Left colon (tissue), 2 donors: ENCODE results near the gene KYAT1. TPM values are rescaled to one million over a fixed set of nuclear protein-coding genes. Genes with fewer than 3 reads are reported as not detected.

ENCODE experiments used
- ATAC-seq: fragments of 200-7000 bp; cut with Tn5 transposase; one replicate; pipeline ENCODE4 v1.9.1; 2020; ENCODE audit warnings: mild to moderate bottlenecking, moderate library complexity
- DNase-seq, 2 donors: peaks; one replicate each; pipeline ENCODE4 v3.0.0-alpha.2; 2020
- intact Hi-C, 2 donors: fragments of 100-400 bp; cut with DNase I in 1 of 2; cut with micrococcal nuclease in 1 of 2; formaldehyde crosslinking; loops; one replicate each; pipeline versions ENCODE4 v1.11.2 to v1.14.0; 2022; cut with DNase I, micrococcal nuclease
- long read RNA-seq: library from polyadenylated mRNA; unstranded; transcript quantifications from one replicate; pipeline ENCODE4 v2.0.0, GENCODE V29; 2021
- total RNA-seq, 2 donors: library from RNA; stranded (reverse); fragmentation: NEBNext Ultra II Directional; extraction: Animal tissue kit (Norgen Biotek cat#: 25700); gene quantifications; one replicate each; pipeline ENCODE4 v1.2.1, GENCODE V29; 2021
- donor health status: DM: no; HTN: no; CAD: no.
- donor health status: DM: yes; HTN: yes; CAD: no.

Gene KYAT1
- 1 to 10 TPM; 2.1 TPM for total RNA-seq
- long read RNA-seq, partial matches to known transcripts = 0 of 5 reads
- long read RNA-seq, other reads (novel, unspliced or antisense) = 1 of 5 reads

DNA sequence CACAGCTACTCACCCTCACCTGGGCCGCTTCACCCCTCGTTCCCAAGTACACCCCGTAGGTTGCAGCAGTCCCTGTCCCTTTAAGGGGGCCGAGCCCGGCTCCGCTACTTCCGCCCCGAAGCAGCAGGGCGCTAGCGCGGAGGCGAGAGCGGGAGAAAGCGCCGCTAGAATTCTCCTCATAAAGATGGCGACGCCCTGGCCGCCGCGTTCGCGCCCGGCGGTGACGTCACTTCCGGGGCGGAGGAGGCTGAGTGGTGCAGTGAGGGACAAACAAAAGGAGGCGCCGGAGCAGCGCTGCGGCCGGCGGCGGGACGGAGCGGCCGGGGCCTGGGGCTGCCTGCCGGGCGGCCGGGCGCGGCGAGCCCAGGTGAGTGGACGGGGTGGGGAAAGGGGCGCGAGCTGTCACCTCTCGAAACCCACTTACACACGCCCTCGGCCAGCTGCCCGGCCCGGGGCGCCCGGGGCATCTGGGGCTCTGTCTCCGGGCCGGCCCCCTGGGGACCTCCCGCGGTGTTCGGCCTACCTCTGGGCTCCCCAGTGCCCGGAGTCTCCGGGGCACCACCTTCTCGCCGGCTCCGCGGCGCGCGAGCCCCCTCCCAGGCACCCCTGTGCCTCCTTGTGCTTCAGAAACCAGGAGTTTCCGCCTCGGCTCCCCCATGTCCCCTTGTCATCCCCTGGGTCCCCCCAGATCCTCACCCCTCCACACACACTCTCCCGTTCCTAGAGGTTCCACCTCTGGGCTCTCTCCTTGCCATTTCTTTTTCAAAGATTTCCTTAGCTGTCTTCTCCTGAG lies at the start of gene KYAT1, which contains the start of gene LRRC8A:
TSS of gene KYAT1 (minus strand) at position 67 of the 793 bp plus-strand sequence. CDS start 36,545 bp downstream, outside the sequence.
TSS of gene LRRC8A (plus strand) at position 250 of the 793 bp plus-strand sequence. CDS start 25,032 bp downstream, outside the sequence.
- ATAC-seq = peak; percentile 89
- intact Hi-C loops = no loop called here
- peak; percentile 96 to 98 for DNase-seq

DNA sequence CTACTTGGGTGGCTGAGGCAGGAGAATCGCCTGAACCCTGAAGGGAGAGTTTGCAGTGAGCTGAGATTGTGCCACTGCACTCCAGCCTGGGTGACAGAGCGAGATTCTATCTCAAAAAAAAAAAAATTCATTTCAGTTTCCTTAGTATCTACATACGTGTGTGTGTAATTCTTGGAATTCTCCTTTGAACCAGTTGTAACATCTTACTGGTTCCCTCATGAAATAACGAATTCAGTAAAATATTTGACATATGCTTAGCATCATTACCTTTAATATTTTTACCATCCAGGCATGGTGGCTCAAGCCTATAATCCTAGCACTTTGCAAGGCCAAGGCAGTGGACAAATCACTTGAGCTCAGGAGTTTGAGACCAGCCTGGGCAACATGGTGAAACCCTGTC lies 47.8 kb upstream of the KYAT1 start:
- ATAC-seq (no peak), DNase-seq (no peak)
- intact Hi-C loops = loop anchor here (2.0 to 10.0 kb wide), 2 partner anchors 65 to 67 kb away; no protein-coding TSS in a partner anchor

DNA sequence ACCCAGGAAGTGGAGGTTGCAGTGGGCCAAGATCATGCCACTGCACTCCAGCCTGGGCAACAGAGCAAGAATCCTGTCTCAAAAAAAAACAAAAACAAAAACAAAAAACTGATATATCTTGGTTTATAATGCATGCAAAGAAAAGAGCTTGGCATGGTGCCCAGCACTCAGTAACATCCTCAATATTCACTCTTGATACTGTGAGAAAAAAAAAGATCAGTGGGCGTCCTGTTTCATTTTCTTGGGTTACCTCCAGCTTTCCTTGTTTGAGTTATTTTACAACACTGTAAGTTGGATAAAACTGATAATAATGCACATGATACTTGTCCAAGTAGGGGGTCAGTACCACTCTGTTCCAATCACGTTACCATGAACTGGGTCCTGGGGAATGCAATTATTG lies 46.9 kb upstream of the KYAT1 start:
- ATAC-seq = no peak
- intact Hi-C loops = loop anchor here (2.0 to 10.0 kb wide), 2 partner anchors 64 to 66 kb away; no protein-coding TSS in a partner anchor

DNA sequence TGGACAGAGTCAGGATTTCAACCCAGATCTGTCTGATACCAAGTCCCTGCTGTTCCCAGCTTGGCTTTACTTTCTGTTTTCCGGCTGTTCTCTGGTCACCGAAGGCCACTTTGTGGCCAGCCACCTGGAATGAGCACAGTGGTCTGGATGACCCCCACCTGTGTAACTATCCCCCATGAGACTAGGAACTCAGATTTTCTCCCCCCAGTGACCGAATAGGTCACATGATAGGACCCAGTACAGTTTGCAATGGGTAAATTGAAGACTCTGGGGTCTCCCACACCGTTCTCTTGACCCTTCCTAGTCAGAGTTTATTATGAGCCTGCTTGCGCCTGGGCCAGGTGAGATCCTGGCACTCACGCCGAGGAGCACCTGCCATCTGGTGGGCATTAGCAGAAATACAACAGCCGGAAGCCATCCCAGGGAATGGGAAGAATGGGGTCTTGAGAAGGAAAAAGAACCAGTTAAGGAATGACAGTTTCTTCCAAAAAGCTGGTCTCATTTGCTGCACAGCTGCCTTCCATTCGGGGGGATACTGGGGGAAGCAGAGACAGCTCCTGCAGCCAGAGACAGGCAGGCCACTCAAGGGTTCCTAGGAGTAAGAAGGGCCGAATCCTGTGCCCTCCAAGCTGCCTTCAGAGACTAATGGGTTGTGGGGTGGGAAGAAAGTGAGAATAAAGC lies 46.1 kb upstream of the KYAT1 start:
- peak in 1 of 2 donors; percentile 60 for DNase-seq
- intact Hi-C loops = loop anchor here (2.0 to 10.0 kb wide), 2 partner anchors 63 to 65 kb away; no protein-coding TSS in a partner anchor
- peak; percentile 91 for ATAC-seq

More for the DNA sequence above, 46.9 kb upstream of the KYAT1 start:
- no peak for DNase-seq

DNA sequence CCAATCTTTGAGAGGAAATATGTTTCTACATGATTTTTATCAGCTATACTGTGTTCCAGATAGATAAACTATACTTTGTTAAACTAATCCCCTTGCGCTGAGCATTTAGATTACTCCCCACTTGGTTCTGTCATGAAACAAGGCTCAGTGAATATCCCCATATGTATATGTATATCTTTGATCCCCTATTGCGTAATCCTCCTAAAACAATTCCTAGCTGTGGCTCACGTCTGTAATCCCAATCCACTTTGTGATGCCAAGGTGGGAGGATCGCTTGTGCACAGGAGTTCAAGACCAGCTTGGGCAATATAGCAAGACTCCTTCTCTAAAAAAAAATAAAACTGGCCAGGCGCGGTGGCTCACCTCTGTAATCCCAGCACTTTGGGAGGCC lies 41.7 kb upstream of the KYAT1 start:
- DNase-seq = no peak
- no peak for ATAC-seq
- intact Hi-C loops = loop anchor here in 1 of 2 donors (10.0 kb wide), 1 partner anchor 59 kb away; no protein-coding TSS in a partner anchor

DNA sequence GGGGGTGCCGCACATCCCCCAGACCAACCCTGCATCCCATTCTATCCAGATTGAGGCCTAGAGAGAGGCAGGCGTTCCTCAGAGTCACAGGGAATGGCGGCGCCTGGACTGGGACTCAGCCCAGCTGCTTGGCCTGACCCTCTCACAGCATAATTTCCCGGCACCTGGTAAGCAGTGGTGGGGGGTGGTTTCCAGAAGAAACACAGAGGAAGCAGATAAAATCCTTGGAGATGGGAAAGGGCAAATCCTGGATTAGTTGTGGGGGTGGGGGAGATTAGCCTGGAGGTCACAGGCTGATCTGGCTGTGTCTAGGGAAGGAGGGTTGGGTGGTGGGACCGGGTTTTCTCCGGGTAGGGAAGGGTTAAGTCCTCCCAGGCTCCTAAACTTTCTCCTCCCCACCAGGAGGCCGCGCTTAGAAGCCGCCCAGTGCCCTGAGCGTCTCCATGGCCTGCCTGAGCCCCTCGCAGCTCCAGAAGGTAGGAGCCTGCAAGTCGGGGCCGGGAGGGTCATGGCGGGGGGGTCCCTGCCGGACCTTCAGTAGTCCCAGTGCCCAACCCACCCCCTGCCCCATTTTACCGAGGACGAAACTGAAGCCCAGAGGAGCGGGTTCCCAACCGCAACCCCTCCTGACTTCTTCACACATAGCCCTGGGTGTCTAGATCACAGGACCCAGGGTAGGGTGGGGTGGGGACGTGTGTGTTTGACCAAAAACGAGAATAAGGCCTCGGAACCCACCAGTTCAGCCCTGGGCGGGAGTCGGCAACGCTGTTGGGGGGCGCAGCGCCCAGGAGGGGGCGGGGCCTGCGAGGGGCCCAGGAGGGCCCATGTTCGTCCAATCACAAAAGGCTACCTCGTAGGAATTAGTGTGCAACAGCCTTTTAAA lies 40.4 kb upstream of the KYAT1 start:
- intact Hi-C loops = loop anchor here in 1 of 2 donors (10.0 kb wide), 1 partner anchor 57 kb away; no protein-coding TSS in a partner anchor
- DNase-seq (peak in 1 of 2 donors; percentile 43), ATAC-seq (peak; percentile 38)

DNA sequence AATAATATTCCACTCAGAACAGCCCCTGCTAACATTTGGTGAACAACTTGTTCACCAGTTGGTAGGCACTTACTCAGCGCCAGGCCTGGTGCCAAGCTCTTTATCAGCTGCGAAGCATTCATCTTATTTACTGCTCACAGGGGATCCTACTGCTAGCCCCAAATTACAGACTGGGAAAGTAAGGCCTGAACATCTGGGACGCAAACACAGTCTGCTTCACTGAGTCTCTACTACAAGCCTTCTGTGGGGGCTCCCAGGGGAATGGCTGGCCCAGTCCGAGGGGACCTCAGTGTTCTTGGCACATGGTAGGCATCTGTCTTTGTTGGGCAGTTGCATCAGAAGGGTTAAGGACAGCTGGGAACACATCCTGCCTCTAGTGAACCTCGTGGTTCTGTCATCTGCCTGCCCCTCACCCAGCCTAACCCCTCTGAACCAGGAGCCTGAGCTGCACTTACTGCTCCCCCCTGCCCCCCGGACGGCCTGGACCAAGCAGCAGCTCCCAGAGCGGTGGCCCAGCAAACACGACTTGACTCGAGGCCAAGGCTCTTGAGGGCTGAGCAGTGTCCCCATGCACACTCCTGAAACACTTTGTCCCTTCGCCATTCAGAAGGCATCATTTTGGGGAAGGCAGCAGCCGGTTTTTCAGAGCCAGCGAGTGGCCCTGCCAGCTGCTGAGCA lies 38.8 kb upstream of the KYAT1 start, which contains the start of gene PHYHD1:
TSS of gene PHYHD1 (plus strand) at position 602 of the 678 bp plus-strand sequence. CDS start 1,342 bp downstream, outside the sequence.
- intact Hi-C loops = loop anchor here in 1 of 2 donors (10.0 kb wide), 1 partner anchor 56 kb away; no protein-coding TSS in a partner anchor
- ATAC-seq (no peak), DNase-seq (no peak)

DNA sequence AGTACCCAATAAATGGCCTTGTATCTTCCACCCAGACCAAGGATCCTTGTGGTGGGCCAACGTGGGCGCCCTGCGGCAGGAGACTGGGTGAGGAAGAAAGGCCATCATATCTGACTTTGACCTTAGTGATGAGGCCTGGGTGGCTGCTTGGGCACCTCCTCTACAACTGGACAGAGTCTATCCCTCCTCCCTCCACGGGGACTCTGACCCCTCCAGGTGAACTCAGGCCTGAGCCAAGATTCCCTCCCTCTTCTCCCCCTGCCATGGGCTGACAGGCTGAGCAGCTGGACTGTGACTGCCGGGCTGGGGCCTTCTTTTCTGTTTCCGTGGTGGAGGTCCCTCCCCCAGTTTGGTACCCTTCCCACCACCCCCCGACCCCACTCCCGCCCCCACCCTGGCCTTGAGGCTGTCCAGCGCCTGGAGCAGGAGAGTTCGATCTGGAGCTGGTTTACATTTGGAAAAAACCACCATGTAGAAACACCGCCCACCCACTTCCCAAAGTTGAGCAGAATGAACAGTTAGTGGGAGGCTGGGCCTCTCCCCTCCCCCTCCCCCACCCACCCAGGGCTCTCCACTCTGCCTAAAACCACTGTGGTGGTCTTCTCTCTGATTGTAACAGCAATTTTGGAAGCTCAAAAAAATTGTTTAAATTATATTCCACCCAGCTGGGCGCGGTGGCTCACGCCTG lies 37.8 kb upstream of the KYAT1 start:
- DNase-seq (no peak), ATAC-seq (peak; percentile 47)
- intact Hi-C loops = loop anchor here in 1 of 2 donors (10.0 kb wide), 1 partner anchor 55 kb away; no protein-coding TSS in a partner anchor

DNA sequence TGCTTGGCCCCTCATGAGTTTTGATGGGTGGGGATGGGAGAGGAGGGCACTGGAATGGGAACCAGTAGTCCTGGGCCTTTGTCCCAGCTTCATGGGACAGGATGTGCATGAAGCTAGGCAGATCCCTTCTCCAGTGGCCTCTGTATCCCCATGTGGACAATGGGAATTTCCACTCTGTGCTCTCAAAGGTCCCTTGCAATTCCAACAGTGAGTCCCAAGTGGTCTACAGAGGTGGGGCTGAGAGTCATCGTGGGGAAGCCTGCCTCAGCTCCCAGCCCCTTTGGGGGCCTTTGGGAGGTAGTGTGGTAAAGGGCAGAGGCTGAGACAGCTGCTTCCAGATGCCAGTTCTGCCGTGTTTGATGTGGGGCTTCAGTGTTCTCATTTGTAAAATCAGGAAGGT lies 37.2 kb upstream of the KYAT1 start:
- DNase-seq = no peak
- ATAC-seq = no peak
- intact Hi-C loops = no loop called here

DNA sequence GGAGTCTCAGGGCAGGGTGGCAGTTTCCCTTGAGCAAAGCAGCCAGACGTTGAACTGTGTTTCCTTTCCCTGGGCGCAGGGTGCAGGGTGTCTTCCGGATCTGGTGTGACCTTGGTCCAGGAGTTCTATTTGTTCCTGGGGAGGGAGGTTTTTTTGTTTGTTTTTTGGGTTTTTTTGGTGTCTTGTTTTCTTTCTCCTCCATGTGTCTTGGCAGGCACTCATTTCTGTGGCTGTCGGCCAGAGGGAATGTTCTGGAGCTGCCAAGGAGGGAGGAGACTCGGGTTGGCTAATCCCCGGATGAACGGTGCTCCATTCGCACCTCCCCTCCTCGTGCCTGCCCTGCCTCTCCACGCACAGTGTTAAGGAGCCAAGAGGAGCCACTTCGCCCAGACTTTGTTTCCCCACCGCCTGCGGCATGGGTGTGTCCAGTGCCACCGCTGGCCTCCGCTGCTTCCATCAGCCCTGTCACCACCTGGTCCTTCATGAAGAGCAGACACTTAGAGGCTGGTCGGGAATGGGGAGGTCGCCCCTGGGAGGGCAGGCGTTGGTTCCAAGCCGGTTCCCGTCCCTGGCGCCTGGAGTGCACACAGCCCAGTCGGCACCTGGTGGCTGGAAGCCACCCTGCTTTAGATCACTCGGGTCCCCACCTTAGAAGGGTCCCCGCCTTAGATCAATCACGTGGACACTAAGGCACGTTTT lies 35.5 kb upstream of the KYAT1 start:
- intact Hi-C loops = no loop called here
- ATAC-seq = peak; percentile 60
- DNase-seq = peak; percentile 57 to 68

DNA sequence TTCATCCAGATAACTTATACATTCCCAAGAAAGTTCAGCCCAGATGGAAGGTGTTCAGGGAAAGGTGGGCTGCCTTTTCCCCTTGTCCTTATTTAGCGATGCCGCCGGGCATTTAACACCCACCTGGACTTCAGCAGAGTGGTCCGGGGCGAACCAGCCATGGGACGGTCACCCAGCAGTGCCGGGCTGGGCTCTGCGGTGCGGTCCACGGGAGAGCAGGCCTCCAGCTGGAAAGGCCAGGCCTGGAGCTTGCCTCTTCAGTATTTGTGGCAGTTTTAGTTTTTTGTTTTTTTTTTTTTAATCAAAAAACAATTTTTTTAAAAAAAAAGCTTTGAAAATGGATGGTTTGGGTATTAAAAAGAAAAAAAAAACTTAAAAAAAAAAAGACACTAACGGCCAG lies 35.0 kb upstream of the KYAT1 start:
- intact Hi-C loops = no loop called here
- ATAC-seq (no peak), DNase-seq (no peak)

DNA sequence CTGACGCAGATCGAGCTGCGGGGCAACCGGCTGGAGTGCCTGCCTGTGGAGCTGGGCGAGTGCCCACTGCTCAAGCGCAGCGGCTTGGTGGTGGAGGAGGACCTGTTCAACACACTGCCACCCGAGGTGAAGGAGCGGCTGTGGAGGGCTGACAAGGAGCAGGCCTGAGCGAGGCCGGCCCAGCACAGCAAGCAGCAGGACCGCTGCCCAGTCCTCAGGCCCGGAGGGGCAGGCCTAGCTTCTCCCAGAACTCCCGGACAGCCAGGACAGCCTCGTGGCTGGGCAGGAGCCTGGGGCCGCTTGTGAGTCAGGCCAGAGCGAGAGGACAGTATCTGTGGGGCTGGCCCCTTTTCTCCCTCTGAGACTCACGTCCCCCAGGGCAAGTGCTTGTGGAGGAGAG lies 34.5 kb upstream of the KYAT1 start:
- intact Hi-C loops = no loop called here
- ATAC-seq = no peak
- no peak for DNase-seq

DNA sequence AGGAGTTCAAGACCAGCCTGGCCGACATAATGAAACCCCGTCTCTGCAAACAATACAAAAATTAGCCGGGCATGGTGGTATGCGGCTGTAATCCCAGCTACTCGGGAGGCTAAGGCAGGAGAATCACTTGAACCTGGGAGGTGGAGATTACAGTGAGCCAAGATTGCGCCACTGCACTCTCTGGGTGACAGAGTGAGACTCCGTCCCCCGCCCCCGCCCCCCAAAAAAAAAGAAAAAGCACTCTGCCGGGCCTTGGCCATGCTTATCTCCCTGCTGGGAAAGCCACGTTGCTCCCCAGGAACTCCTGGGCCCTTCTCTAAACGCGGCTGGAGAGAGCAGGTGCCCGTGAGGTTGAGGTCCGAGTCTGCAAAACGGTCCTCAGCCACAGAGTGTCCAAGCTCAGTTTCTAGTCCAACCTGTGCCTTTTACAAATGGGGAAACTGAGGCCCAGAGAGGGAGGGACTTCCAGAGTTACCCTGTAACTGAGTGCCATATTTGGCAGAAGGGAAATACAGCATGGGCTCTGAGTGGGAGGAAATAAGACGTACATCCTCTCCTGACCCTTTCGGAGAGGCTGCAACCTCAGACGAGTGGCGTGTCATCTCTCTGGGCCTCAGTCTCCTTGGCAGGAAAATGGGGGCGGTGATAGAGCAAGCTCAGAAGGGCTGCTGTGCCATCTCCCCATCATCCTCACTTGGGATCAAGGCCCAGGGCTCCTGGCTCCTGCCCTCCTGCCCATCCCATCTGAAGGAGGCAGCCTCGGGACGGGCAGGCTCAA lies 32.4 kb upstream of the KYAT1 start:
- intact Hi-C loops = no loop called here
- no peak for ATAC-seq

DNA sequence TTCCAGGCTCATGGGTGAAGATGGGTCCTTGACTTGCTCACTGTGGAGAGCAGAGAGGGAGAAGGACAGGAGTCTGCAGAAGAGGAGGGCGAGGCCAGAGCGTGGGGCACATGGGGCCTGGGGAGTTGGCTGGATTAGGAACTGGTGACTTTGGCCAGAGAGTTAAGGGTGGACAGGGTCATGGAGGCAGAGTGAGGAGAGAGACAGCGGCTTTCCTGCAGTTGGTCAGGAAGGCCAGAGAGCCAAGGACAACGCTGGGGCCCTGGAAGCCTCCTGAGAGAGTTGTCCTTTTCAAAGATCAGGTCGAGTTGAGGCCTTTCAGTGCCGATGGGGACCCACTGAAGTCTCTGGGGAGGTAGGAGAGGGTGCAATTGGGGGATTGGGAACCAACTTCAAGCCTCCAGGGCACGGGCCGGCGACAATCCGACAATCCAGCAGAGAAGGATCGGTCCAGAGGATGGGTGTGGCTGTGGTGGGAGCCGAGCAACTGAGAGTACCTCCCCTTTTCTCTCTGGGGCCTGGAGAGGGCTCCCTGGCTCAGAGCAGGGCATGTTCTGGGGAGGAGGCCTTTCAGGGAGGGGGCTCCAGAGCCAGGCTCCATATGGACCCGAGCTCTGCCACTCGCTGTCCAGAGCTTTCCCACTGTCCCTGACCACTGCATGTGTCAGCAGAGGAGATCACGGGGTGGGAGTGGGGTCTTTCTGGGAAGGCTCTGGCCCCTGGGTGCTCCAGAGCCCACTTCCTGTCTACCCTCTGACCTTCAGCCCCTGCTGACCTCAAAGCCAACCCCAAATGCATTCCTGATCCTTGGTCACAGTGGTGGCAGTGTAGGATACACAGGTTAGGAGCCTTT lies 31.5 kb upstream of the KYAT1 start:
- ATAC-seq (no peak), DNase-seq (no peak)
- intact Hi-C loops = no loop called here

More for the DNA sequence above, 32.4 kb upstream of the KYAT1 start:
- no peak for DNase-seq

DNA sequence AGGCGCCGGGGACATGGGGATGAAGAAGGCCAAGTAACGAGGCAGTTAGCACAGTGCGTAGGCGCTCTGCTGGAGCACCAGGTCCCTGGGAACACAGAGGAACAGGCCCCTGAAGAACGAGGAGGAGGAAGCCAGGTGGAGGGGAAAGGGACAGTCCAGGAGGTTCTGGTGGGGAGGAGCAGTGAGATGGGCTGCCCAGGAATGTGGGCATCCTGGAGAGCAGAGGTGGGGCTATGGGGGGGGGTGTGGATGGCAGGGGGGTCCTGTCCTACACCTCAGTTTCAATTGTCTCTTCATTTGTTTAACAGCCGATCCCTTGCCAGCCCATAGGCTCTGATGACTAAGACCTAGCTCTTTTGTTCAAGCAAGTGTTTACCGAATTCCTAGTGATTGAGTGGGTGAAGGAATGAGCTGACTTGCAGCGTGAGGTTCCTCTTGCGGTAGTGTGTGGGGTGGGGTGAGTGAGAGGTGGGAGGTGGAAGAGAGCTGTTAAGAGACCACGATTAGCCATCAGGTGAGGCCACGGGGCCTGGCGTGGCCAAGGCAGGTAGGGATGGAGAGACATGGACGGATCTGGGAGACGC lies 30.6 kb upstream of the KYAT1 start:
- intact Hi-C loops = no loop called here
- DNase-seq = no peak
- ATAC-seq = no peak
